GM23338 (cell line): ENCODE data around the gene ZCCHC14. TPM values are rescaled to one million over a fixed set of nuclear protein-coding genes. Genes with fewer than 3 reads are reported as not detected.

Experiments
- ATAC-seq: fragments of 200-7000 bp; cut with Tn5 transposase; 3 replicates; pipeline ENCODE4 v1.9.1; 2020
- DNase-seq: peaks from one replicate; pipeline ENCODE4 v3.0.0-alpha.2; 2015; ENCODE audit warnings: low spot score
- H2AFZ ChIP-seq: fragments of 200-600 bp; sonication (generic); 2 replicates; pipeline ENCODE4 v1.8.0; 2016; ENCODE audit warnings: antibody characterized with exemption, mild to moderate bottlenecking, moderate library complexity
- H3F3A ChIP-seq: fragments of 200-600 bp; sonication (generic); replicated peaks from 2 replicates; pipeline ENCODE4 v1.8.0; 2017; ENCODE audit warnings: antibody characterized with exemption, mixed run types, low read depth
- H3K27ac ChIP-seq: fragments of 200-600 bp; sonication (generic); 2 replicates; pipeline ENCODE4 v1.6.1; 2016; ENCODE audit warnings: low read depth
- H3K27me3 ChIP-seq: fragments of 200-600 bp; sonication (generic); 2 replicates; pipeline ENCODE4 v1.8.0; 2016; ENCODE audit warnings: mild to moderate bottlenecking, mixed run types, moderate library complexity; ENCODE audit not compliant: insufficient read depth
- H3K36me3 ChIP-seq: fragments of 200-600 bp; sonication (generic); 2 replicates; pipeline ENCODE4 v1.8.0; 2016; ENCODE audit warnings: mild to moderate bottlenecking; ENCODE audit not compliant: insufficient read depth
- H3K4me1 ChIP-seq: fragments of 200-600 bp; sonication (generic); 2 replicates; pipeline ENCODE4 v1.8.0; 2016; ENCODE audit warnings: mild to moderate bottlenecking, moderate library complexity; ENCODE audit not compliant: insufficient read depth
- H3K4me2 ChIP-seq: fragments of 200-600 bp; sonication (generic); 2 replicates; pipeline ENCODE4 v1.7.1; 2017; ENCODE audit warnings: mixed run types
- H3K4me3 ChIP-seq: fragments of 200-600 bp; sonication (generic); 2 replicates; pipeline ENCODE4 v1.6.1; 2016; ENCODE audit warnings: mixed run types
- H3K79me2 ChIP-seq: fragments of 200-600 bp; sonication (generic); replicated peaks from 2 replicates; pipeline ENCODE4 v1.8.0; 2017; ENCODE audit warnings: mild to moderate bottlenecking; ENCODE audit not compliant: insufficient read depth
- H3K9me2 ChIP-seq: fragments of 200-600 bp; sonication (generic); 2 replicates; pipeline ENCODE4 v1.8.0; 2017; ENCODE audit not compliant: insufficient read depth
- H4K20me1 ChIP-seq: fragments of 200-600 bp; sonication (generic); replicated peaks from 2 replicates; pipeline ENCODE4 v1.8.0; 2017; ENCODE audit warnings: mild to moderate bottlenecking; ENCODE audit not compliant: insufficient read depth
- H3K27ac Mint-ChIP-seq: 2 replicates; pipeline ENCODE4 v1.8.0; 2020; ENCODE audit warnings: inconsistent platforms, mild to moderate bottlenecking, moderate library complexity, mixed read lengths
- H3K27me3 Mint-ChIP-seq: 3 replicates; pipeline ENCODE4 v1.8.0; 2022; ENCODE audit warnings: low read depth, mild to moderate bottlenecking, moderate library complexity, mixed read lengths, inconsistent platforms; ENCODE audit not compliant: insufficient read depth, poor library complexity
- H3K36me3 Mint-ChIP-seq: 3 replicates; pipeline ENCODE4 v1.8.0; 2021; ENCODE audit warnings: low read depth, mild to moderate bottlenecking, inconsistent platforms, moderate library complexity, mixed read lengths
- H3K4me1 Mint-ChIP-seq: 3 replicates; pipeline ENCODE4 v1.8.0; 2020; ENCODE audit warnings: mild to moderate bottlenecking, inconsistent platforms, mixed read lengths
- H3K4me3 Mint-ChIP-seq: 3 replicates; pipeline ENCODE4 v1.8.0; 2021; ENCODE audit warnings: moderate library complexity, mild to moderate bottlenecking, inconsistent platforms, mixed read lengths
- H3K9me3 Mint-ChIP-seq: 3 replicates; pipeline ENCODE4 v1.8.0; 2020; ENCODE audit warnings: moderate library complexity, mild to moderate bottlenecking, inconsistent platforms, mixed read lengths
- CTCF ChIP-seq, 2 experiments: fragments of 200-600 bp in 1 of 2; sonication (generic) in 1 of 2; conservative IDR thresholded peaks; 2 replicates each; pipeline versions ENCODE4 v1.5.1 to v1.6.1; 2016 to 2017; ENCODE audit warnings: antibody characterized with exemption in 2 of 2, low read depth in 2 of 2, mild to moderate bottlenecking in 2 of 2, moderate library complexity in 1 of 2
- ETS1 ChIP-seq: IDR thresholded peaks from 2 replicates; pipeline ENCODE4 v1.6.1; 2016; ENCODE audit warnings: antibody characterized with exemption
- REST ChIP-seq: IDR thresholded peaks from one replicate; pipeline ENCODE4 v1.6.1; 2018; ENCODE audit warnings: antibody characterized with exemption; ENCODE audit not compliant: unreplicated experiment
- STAT1 ChIP-seq: IDR thresholded peaks from one replicate; pipeline ENCODE4 v1.6.1; 2016; ENCODE audit warnings: antibody characterized with exemption; ENCODE audit not compliant: unreplicated experiment
- ZNF114 ChIP-seq: fragments of 250-450 bp; sonication (Bioruptor Pico); IDR thresholded peaks from 2 replicates; pipeline ENCODE4 v1.5.0; 2020; ENCODE audit warnings: mild to moderate bottlenecking, moderate library complexity
- ZNF462 ChIP-seq: fragments of 250-450 bp; sonication (Bioruptor Pico); IDR thresholded peaks from 2 replicates; pipeline ENCODE4 v1.5.0; 2020; ENCODE audit warnings: mild to moderate bottlenecking, moderate library complexity
- polyA plus RNA-seq: library from polyadenylated mRNA; unstranded; fragments of >200 nt; fragmentation: Nextera tagmentation; extraction: Ambion mirVana; gene quantifications from 2 replicates; pipeline ENCODE4 v1.2.1, GENCODE V29; 2016
- total RNA-seq: library from RNA; depleted of rRNA; stranded (reverse); fragments of >200 nt; shearing (Covaris generic); gene quantifications from 2 replicates; pipeline ENCODE4 v1.2.3, GENCODE V29; 2014

Gene ZCCHC14
- total and polyA plus RNA-seq, 2 experiments from 2014 or later: 6.8 to 22.4 TPM

GRCh38 chr16:87499189-87499486, 6.3 kb upstream of the ZCCHC14 start:
- peaks cover 13% of the 10 kb centered on the region; the same call in 2 of the 3 replicates for H3K4me1 Mint-ChIP-seq

More at GRCh38 chr16:87499189-87499486, 6.3 kb upstream of the ZCCHC14 start:
- Histone ChIP-seq H3K4me3 (no peak overlapping the region), H3K4me1 (no peaks in the 10 kb centered on the region), H3F3A (peaks cover 12% of the 10 kb centered on the region), H3K79me2 (no peaks in the 10 kb centered on the region), H3K27ac (no peak overlapping the region), H3K4me2 (no peak overlapping the region), H3K9me2 (no peaks in the 10 kb centered on the region), H3K36me3 (no peaks in the 10 kb centered on the region), H4K20me1 (no peaks in the 10 kb centered on the region), H3K27me3 (no peaks in the 10 kb centered on the region), H2AFZ (no peak overlapping the region)
- Mint-ChIP-seq H3K27me3 (peaks cover 2% of the 10 kb centered on the region), H3K4me3 (no peak overlapping the region), H3K9me3 (no peaks in the 10 kb centered on the region; the same call in 2 of the 3 replicates), H3K27ac (no peak overlapping the region), H3K36me3 (no peaks in the 10 kb centered on the region; the same call in 2 of the 3 replicates)
- no peak for DNase-seq
- no peak for TF ChIP-seq STAT1
- no peak for TF ChIP-seq ZNF462
- TF ChIP-seq REST: no peak
- no peak for TF ChIP-seq ZNF114 (CRISPR knock-in tag)
- TF ChIP-seq CTCF (conservative IDR thresholded peaks at IDR 0.05; ENCODE audit: low read depth in 2 of 2): no peak
- TF ChIP-seq ETS1: no peak
- ATAC-seq: no peak
